PC-3 (cell line): ENCODE results near the gene BCCIP. TPM values are rescaled to one million over a fixed set of nuclear protein-coding genes. Genes with fewer than 3 reads are reported as not detected.

ENCODE experiments used
- ATAC-seq: fragments of 200-7000 bp; cut with Tn5 transposase; 2 replicates; pipeline ENCODE4 v1.9.1; 2020; ENCODE audit warnings: mild to moderate bottlenecking, moderate library complexity
- BruUV-seq: library from RNA; stranded (reverse); fragments of 400-500 nt; replicated peaks from 2 replicates; lab custom pipeline; 2021; lab: Mats Ljungman, UMichigan
- CTCF ChIA-PET: fragments of 300-600 bp; sonication (Branson Sonifier 250); formaldehyde crosslinking; loops from one replicate; lab custom pipeline; 2022; ENCODE audit warnings: antibody characterized with exemption; lab: Charles Lee
- POLR2A ChIA-PET: fragments of 300-600 bp; sonication (Branson Sonifier 250); formaldehyde crosslinking; loops from one replicate; lab custom pipeline; 2022; ENCODE audit warnings: antibody characterized with exemption; ENCODE audit not compliant: unreplicated experiment; lab: Charles Lee
- DNase-seq: peaks from one replicate; pipeline ENCODE4 v3.0.0-alpha.2; 2015
- H2AFZ ChIP-seq: fragments of 300-600 bp; sonication (generic); 2 replicates; pipeline ENCODE4 v1.6.0; 2016; ENCODE audit warnings: antibody characterized with exemption, low read length
- H3F3A ChIP-seq: fragments of 300-600 bp; sonication (generic); one replicate; pipeline ENCODE4 v1.6.0; 2017; ENCODE audit warnings: antibody characterized with exemption, low read length, control low read depth, mild to moderate bottlenecking; ENCODE audit not compliant: unreplicated experiment
- H3K27ac ChIP-seq: fragments of 300-600 bp; sonication (generic); 2 replicates; pipeline ENCODE4 v1.5.1; 2016; ENCODE audit warnings: mild to moderate bottlenecking, low read length
- H3K27me3 ChIP-seq: fragments of 300-600 bp; sonication (generic); 2 replicates; pipeline ENCODE4 v1.6.1; 2016; ENCODE audit warnings: low read length, mixed read lengths
- H3K36me3 ChIP-seq: fragments of 300-600 bp; sonication (generic); 2 replicates; pipeline ENCODE4 v1.6.1; 2016; ENCODE audit warnings: low read depth, mixed run types, low read length, mixed read lengths
- H3K4me1 ChIP-seq: fragments of 300-600 bp; sonication (generic); 2 replicates; pipeline ENCODE4 v1.5.1; 2016; ENCODE audit warnings: low read length; ENCODE audit not compliant: insufficient read depth
- H3K4me2 ChIP-seq: fragments of 300-600 bp; sonication (generic); 2 replicates; pipeline ENCODE4 v1.6.0; 2016; ENCODE audit warnings: low read length
- H3K4me3 ChIP-seq: fragments of 300-600 bp; sonication (generic); 2 replicates; pipeline ENCODE4 v1.5.1; 2016; ENCODE audit warnings: mild to moderate bottlenecking, low read length, mixed read lengths
- H3K79me2 ChIP-seq: fragments of 300-600 bp; sonication (generic); 2 replicates; pipeline ENCODE4 v1.6.1; 2017; ENCODE audit warnings: low read length, mixed read lengths
- H3K9ac ChIP-seq: fragments of 300-600 bp; sonication (generic); 2 replicates; pipeline ENCODE4 v1.6.0; 2016; ENCODE audit warnings: mild to moderate bottlenecking, low read length
- H3K9me2 ChIP-seq: fragments of 300-600 bp; sonication (generic); replicated peaks from 2 replicates; pipeline ENCODE4 v1.6.1; 2016; ENCODE audit warnings: mixed run types, low read length, mixed read lengths
- H3K9me3 ChIP-seq: fragments of 300-600 bp; sonication (generic); 2 replicates; pipeline ENCODE4 v1.6.1; 2016; ENCODE audit warnings: low read length, mixed read lengths
- H4K20me1 ChIP-seq: fragments of 300-600 bp; sonication (generic); 2 replicates; pipeline ENCODE4 v1.6.1; 2016; ENCODE audit warnings: low read length, mixed read lengths
- EZH2 ChIP-seq: fragments of 300-600 bp; sonication (generic); IDR thresholded peaks from one replicate; pipeline ENCODE4 v1.6.1; 2017; ENCODE audit warnings: antibody characterized with exemption, mild to moderate bottlenecking, low read length; ENCODE audit not compliant: unreplicated experiment
- EZH2phosphoT487 ChIP-seq: fragments of 300-600 bp; sonication (generic); IDR thresholded peaks from 2 replicates; pipeline ENCODE4 v1.6.1; 2018; ENCODE audit warnings: mild to moderate bottlenecking, antibody characterized with exemption, low read length, borderline replicate concordance
- intact Hi-C: fragments of 100-400 bp; cut with micrococcal nuclease; formaldehyde crosslinking; loops from 2 replicates; pipeline ENCODE4 v1.9.0; 2023
- total RNA-seq: library from RNA; depleted of rRNA; stranded (reverse); fragments of >200 nt; gene quantifications from 2 replicates; pipeline ENCODE4 v1.2.3, GENCODE V29; 2014
- TF ChIP-seq, protein P1 (sequence below): fragments of 300-600 bp; sonication (generic); conservative IDR thresholded peaks from 2 replicates; pipeline ENCODE4 v1.5.1; 2017; ENCODE audit warnings: antibody characterized with exemption, low read depth, mild to moderate bottlenecking, low read length

The BCCIP gene
- total RNA-seq, 1 experiment from 2014 or later, result 81.5 TPM

DNA sequence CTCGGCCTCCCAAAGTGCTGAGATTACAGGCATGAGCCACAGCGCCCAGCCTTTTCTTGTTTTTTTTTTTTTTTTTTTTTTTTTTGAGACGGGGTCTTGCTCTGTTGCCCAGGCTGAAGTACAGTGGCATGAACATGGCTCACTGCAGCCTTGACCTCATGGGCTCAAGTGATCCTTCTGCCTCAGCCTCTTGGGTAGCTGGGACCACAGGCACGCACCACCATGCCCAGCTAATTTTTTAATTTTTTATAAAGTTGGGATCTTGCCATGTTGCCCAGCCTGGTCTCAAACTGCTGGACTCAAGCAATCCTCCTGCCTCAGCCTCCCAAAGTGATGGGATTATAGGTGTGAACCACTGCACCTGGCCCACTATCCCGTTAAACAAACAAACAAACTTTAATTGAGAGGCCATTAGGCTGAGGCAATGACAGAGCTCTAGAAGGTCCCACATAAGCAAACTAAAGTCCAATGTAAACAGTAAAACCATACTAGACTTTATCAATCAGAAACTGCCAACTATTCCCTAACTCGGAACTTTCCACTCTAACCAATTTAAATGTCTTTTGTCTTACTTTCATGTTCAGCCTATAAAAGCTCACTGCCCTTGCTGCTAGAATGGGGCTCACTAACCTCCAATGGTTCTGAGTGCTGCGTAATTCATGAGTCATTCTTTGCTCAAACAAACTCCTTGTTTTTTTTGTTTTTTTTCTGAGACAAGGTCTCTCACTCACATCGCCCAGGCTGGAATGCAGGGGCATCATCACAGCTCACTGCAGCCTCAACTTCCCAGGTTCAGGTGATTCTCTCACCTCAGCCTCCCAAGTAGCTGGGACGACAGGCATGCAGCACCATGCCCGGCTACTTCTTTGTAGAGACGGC, 55.9 kb downstream of the BCCIP start:
- peak overlapping the region; percentile 53; the same call in 1 of the 2 replicates for H3K4me2 ChIP-seq
- H2AFZ ChIP-seq, result no peak overlapping the region
- BruUV-seq, result no TSS peak

DNA sequence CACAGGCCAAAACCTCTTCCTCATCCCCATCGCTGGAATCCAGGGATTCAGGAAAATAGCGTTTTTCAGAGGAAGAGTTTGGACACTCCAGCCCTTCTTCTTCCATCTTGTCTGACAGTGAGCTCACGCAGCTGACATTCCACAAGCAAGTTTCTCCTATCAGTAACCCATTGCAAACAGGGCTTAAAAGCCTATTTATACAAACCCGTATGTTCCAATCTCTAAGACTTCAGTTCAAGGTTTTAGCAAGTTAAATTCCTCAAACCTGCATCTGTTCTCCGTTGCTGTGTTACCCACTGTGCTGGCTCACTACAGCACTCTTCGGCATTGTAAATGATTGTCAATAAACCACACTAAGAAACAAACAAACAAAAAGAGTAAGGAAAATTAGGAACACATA, 57.4 kb downstream of the BCCIP start:
- H2AFZ ChIP-seq, result no peak overlapping the region
- H3K9ac ChIP-seq, result no peak overlapping the region
- no peak overlapping the region for H3K27ac ChIP-seq
- peaks cover 3% of the 10 kb centered on the region for H3F3A ChIP-seq
- no peak overlapping the region for H3K4me2 ChIP-seq
- ChIA-PET CTCF (no interaction called here), POLR2A (no interaction called here)
- no TSS peak for BruUV-seq
- peaks cover 6% of the 10 kb centered on the region; the same call in 1 of the 2 replicates for H3K9me3 ChIP-seq
- peaks cover 17% of the 10 kb centered on the region for H3K4me1 ChIP-seq
- no peak overlapping the region for H3K4me3 ChIP-seq
- intact Hi-C loops, result no loop called here
- H3K79me2 ChIP-seq, result peaks cover 12% of the 10 kb centered on the region
- no peaks in the 10 kb centered on the region for H4K20me1 ChIP-seq
- no peak for TF ChIP-seq EZH2phosphoT487
- TF ChIP-seq, protein P1, sequence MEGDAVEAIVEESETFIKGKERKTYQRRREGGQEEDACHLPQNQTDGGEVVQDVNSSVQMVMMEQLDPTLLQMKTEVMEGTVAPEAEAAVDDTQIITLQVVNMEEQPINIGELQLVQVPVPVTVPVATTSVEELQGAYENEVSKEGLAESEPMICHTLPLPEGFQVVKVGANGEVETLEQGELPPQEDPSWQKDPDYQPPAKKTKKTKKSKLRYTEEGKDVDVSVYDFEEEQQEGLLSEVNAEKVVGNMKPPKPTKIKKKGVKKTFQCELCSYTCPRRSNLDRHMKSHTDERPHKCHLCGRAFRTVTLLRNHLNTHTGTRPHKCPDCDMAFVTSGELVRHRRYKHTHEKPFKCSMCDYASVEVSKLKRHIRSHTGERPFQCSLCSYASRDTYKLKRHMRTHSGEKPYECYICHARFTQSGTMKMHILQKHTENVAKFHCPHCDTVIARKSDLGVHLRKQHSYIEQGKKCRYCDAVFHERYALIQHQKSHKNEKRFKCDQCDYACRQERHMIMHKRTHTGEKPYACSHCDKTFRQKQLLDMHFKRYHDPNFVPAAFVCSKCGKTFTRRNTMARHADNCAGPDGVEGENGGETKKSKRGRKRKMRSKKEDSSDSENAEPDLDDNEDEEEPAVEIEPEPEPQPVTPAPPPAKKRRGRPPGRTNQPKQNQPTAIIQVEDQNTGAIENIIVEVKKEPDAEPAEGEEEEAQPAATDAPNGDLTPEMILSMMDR, result no peak
- TF ChIP-seq EZH2, result no peak
- no peaks in the 10 kb centered on the region for H3K27me3 ChIP-seq
- ATAC-seq, result no peak
- no peaks in the 10 kb centered on the region for H3K9me2 ChIP-seq
- no peak for DNase-seq
- H3K36me3 ChIP-seq, result peaks cover 24% of the 10 kb centered on the region

More for the DNA sequence above, 55.9 kb downstream of the BCCIP start:
- Histone ChIP-seq H3K27ac (peak overlapping the region; percentile 77), H3K27me3 (no peaks in the 10 kb centered on the region), H3K9ac (no peak overlapping the region), H3K9me2 (no peaks in the 10 kb centered on the region), H4K20me1 (no peaks in the 10 kb centered on the region), H3K4me1 (peaks cover 10% of the 10 kb centered on the region), H3K36me3 (peaks cover 30% of the 10 kb centered on the region), H3F3A (peaks cover 3% of the 10 kb centered on the region), H3K4me3 (no peak overlapping the region), H3K9me3 (peaks cover 6% of the 10 kb centered on the region; the same call in 1 of the 2 replicates), H3K79me2 (peaks cover 12% of the 10 kb centered on the region)
- intact Hi-C loops, result no loop called here
- DNase-seq (peak; percentile 92), ATAC-seq (peak; percentile 94)
- ChIA-PET POLR2A (no interaction called here), CTCF (no interaction called here)
- TF ChIP-seq, protein P1, result no peak
- TF ChIP-seq EZH2 (no peak), EZH2phosphoT487 (no peak)

DNA sequence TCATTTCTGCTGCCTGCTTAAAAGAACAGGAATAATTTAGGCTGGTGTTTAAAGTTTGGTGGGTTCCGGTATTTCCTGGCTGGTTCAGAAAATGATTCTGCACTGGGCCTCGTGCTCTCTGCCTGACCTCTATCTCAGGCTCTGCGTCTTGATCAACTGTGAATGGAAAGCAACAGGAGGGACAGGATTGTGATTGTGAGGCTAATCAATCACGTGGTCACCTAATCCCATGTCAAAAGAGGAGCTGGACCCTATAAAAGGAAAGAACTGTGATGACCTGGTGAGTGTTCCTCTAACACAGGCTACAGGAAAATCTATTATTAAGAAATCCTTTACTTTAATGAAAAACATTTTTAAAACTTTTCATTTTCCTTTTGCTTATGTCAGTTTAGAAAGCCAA, 57.8 kb downstream of the BCCIP start, which contains the start of gene DHX32:
Gene DHX32, minus strand, starts transcription at position 101 of the 400 bp plus-strand sequence. CDS start 468 bp downstream, outside the sequence.
- intact Hi-C loops, result no loop called here
- Histone ChIP-seq H3F3A (peaks cover 3% of the 10 kb centered on the region), H3K27ac (no peak within 1 kb of the TSS), H3K4me1 (peaks cover 17% of the 10 kb centered on the region), H3K9me2 (no peaks in the 10 kb centered on the region), H3K4me2 (no peak within 1 kb of the TSS), H3K27me3 (no peaks in the 10 kb centered on the region), H2AFZ (no peak within 1 kb of the TSS), H3K4me3 (no peak within 1 kb of the TSS), H3K79me2 (peaks cover 12% of the 10 kb centered on the region), H3K9ac (no peak within 1 kb of the TSS), H3K9me3 (peaks cover 6% of the 10 kb centered on the region; the same call in 1 of the 2 replicates), H3K36me3 (peaks cover 19% of the 10 kb centered on the region), H4K20me1 (no peaks in the 10 kb centered on the region)
- DNase-seq (no peak), ATAC-seq (no peak)
- POLR2A ChIA-PET, result no interaction called here
- TF ChIP-seq EZH2phosphoT487 (no peak), EZH2 (no peak)
- TF ChIP-seq, protein P1, result no peak
- CTCF ChIA-PET, result no interaction called here
- BruUV-seq, result no TSS peak
